Right lobe of liver (tissue), 6 donors: ENCODE results near the gene UBN1. TPM values are rescaled to one million over a fixed set of nuclear protein-coding genes. Genes with fewer than 3 reads are reported as not detected.
"Not testable (repeated sequence)": the region's sequence is repeated elsewhere in the genome, so short reads cannot be mapped to it uniquely, and the experiment has no call there.

Experiments used
- ATAC-seq, 4 donors: fragments of 200-7000 bp; cut with Tn5 transposase; one replicate each; pipeline ENCODE4 v1.9.1; 2020; ENCODE audit warnings: mild to moderate bottlenecking in 4 of 4, moderate library complexity in 4 of 4
- DNase-seq, 3 donors: peaks; one replicate each; pipeline ENCODE4 v3.0.0-alpha.2; 2020
- H3K27ac ChIP-seq, 3 donors: fragments of 200-600 bp; one replicate each; pipeline ENCODE4 v1.8.0; 2022
- H3K27me3 ChIP-seq, 2 donors: fragments of 200-600 bp; one replicate each; pipeline ENCODE4 v1.8.0; 2022
- H3K36me3 ChIP-seq, 4 donors: fragments of 200-600 bp; sonication (generic) in 1 of 4; one replicate each; pipeline versions ENCODE4 v1.5.1 to v1.8.0; 2017 to 2022; ENCODE audit warnings: control low read depth in 1 of 4
- H3K4me1 ChIP-seq, 4 donors: fragments of 200-600 bp; sonication (generic) in 1 of 4; one replicate each; pipeline versions ENCODE4 v1.5.1 to v1.8.0; 2017 to 2022; ENCODE audit warnings: control low read depth in 1 of 4
- H3K4me3 ChIP-seq, 3 donors: fragments of 200-600 bp; one replicate each; pipeline ENCODE4 v1.8.0; 2022
- H3K9me3 ChIP-seq, 4 donors: fragments of 200-600 bp; sonication (generic) in 1 of 4; one replicate each; pipeline versions ENCODE4 v1.5.1 to v1.8.0; 2017 to 2022; ENCODE audit warnings: control low read depth in 1 of 4
- POLR2A ChIP-seq: fragments of 450-650 bp; IDR thresholded peaks from one replicate; pipeline ENCODE4 v1.6.1; 2017; ENCODE audit warnings: antibody characterized with exemption, mild to moderate bottlenecking
- WGBS: methylation state at CpG from one replicate; pipeline ENCODE4 v1.1.6; 2018; ENCODE audit warnings: low coverage, low lambda C conversion rate; ENCODE audit not compliant: insufficient coverage; ENCODE audit errors: missing lambda C conversion rate; 5-methylcytosine and 5-hydroxymethylcytosine counted together
- intact Hi-C, 2 donors: fragments of 100-400 bp; cut with DNase I; formaldehyde crosslinking; loops; one replicate each; pipeline versions ENCODE4 v1.11.2 to v1.14.1; 2022
- total RNA-seq, 6 experiments: library from RNA; depleted of rRNA in 2 of 6; stranded (reverse); fragments of >200 nt in 2 of 6; fragmentation: NEBNext Ultra II Directional in 3 of 6; extraction: Animal tissue kit (Norgen Biotek cat#: 25700) in 3 of 6; gene quantifications; one replicate each; pipeline versions ENCODE4 v1.1.0 to v1.2.4, GENCODE V29; 2016 to 2023
- TF ChIP-seq, protein P1 (sequence below), 4 donors: fragments of 200-600 bp in 3 of 4; fragments of 450-650 bp in 1 of 4; IDR thresholded peaks; one replicate each; pipeline versions ENCODE4 v1.5.1 to v1.8.0; 2016 to 2022; ENCODE audit warnings: antibody characterized with exemption in 4 of 4, mild to moderate bottlenecking in 2 of 4
- donor health status: DM: no; HTN: yes; CAD: no.
- donor health status: DM: no; HTN: no; CAD: no.
- donor health status: DM: no; HTN: no; CAD: no.
- donor health status: DM: no; HTN: yes; CAD: no.
- donor health status: DM: no; HTN: yes; CAD: no.

The UBN1 gene
- total RNA-seq, 6 experiments from 2014 or later = 12.0 to 18.6 (median 16.2) TPM

GRCh38 chr16:4895366-4895765, 48.1 kb downstream of the UBN1 start:
- 95% methylated on average over 4 of the region's 13 CpGs for WGBS
- intact Hi-C loops = no loop called here
- no peaks in the 10 kb centered on the region for H3K9me3 ChIP-seq
- no peak overlapping the region for H3K27ac ChIP-seq
- peaks cover 0 to 36% (median 2%) of the 10 kb centered on the region in 4 donors for H3K36me3 ChIP-seq
- DNase-seq = no peak
- no peaks in the 10 kb centered on the region for H3K27me3 ChIP-seq
- no peak for ATAC-seq
- no peak for TF ChIP-seq POLR2A
- TF ChIP-seq, protein P1, sequence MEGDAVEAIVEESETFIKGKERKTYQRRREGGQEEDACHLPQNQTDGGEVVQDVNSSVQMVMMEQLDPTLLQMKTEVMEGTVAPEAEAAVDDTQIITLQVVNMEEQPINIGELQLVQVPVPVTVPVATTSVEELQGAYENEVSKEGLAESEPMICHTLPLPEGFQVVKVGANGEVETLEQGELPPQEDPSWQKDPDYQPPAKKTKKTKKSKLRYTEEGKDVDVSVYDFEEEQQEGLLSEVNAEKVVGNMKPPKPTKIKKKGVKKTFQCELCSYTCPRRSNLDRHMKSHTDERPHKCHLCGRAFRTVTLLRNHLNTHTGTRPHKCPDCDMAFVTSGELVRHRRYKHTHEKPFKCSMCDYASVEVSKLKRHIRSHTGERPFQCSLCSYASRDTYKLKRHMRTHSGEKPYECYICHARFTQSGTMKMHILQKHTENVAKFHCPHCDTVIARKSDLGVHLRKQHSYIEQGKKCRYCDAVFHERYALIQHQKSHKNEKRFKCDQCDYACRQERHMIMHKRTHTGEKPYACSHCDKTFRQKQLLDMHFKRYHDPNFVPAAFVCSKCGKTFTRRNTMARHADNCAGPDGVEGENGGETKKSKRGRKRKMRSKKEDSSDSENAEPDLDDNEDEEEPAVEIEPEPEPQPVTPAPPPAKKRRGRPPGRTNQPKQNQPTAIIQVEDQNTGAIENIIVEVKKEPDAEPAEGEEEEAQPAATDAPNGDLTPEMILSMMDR (IDR thresholded peaks at IDR 0.05) = no peak
- no peak overlapping the region for H3K4me3 ChIP-seq
- H3K4me1 ChIP-seq = no peaks in the 10 kb centered on the region

DNA sequence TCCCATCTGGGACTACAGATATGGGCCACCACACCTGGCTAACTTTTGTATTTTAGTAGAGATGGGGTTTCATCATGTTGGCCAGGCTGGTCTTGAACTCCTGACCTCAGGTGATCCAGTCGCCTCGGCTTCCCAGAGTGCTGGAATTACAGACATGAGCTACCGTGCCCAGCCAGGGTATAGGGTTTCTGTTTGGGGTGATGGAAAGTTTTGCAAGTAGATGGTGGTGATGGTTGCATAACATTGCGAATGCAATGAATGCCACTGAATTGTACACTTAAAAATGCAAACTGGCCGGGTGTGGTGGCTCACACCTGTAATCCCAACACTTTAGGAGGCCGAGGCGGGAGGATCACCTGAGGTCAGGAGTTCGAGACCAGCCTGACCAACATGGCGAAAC, 49.5 kb downstream of the UBN1 start:
- 78% methylated on average over 5 of the region's 9 CpGs for WGBS
- H3K9me3 ChIP-seq, H3K27me3 ChIP-seq, intact Hi-C loops, H3K4me3 ChIP-seq, H3K4me1 ChIP-seq, ATAC-seq, DNase-seq, H3K27ac ChIP-seq: not testable (repeated sequence)
- peaks cover 0 to 36% (median 2%) of the 10 kb centered on the region in 4 donors for H3K36me3 ChIP-seq

GRCh38 chr16:4897328-4897727, 50.0 kb downstream of the UBN1 start:
- peaks cover 0 to 34% (median 2%) of the 10 kb centered on the region in 4 donors for H3K36me3 ChIP-seq
- no peak for TF ChIP-seq POLR2A
- TF ChIP-seq, protein P1 (IDR thresholded peaks at IDR 0.05) = no peak
- ATAC-seq (no peak), DNase-seq (no peak)
- WGBS = 83% methylated on average over 1 of the region's 7 CpGs
- H3K4me1 ChIP-seq = no peaks in the 10 kb centered on the region
- H3K27me3 ChIP-seq = no peaks in the 10 kb centered on the region
- intact Hi-C loops = no loop called here
- H3K27ac ChIP-seq = no peak overlapping the region
- no peak overlapping the region for H3K4me3 ChIP-seq
- no peaks in the 10 kb centered on the region for H3K9me3 ChIP-seq

GRCh38 chr16:4898811-4899473, 51.7 kb downstream of the UBN1 start:
- no peaks in the 10 kb centered on the region for H3K27me3 ChIP-seq
- DNase-seq (no peak), ATAC-seq (no peak)
- WGBS = 0% methylated on average over 1 of the region's 28 CpGs
- no peaks in the 10 kb centered on the region for H3K4me1 ChIP-seq
- intact Hi-C loops = no loop called here
- peaks cover 0 to 26% (median 2%) of the 10 kb centered on the region in 4 donors for H3K36me3 ChIP-seq
- H3K4me3 ChIP-seq = no peak overlapping the region
- TF ChIP-seq POLR2A = no peak
- TF ChIP-seq, protein P1 (IDR thresholded peaks at IDR 0.05) = no peak
- H3K9me3 ChIP-seq = no peaks in the 10 kb centered on the region
- no peak overlapping the region for H3K27ac ChIP-seq

DNA sequence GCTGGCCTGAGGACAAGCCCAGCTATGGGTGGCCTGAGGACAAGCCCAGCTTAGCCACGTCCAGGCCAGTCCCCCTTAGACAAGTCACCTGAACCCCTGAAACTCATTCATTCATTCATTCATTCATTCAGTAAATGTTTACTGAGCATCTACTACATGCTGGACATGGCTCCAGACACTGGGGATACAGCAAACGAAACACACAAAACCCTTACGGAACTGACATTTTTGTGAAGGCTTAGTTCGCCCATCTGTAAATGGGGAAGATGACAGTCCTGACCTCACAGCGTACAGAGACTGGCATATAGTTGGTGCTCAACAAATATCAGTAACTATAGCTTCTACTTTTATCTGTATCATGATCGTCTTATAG, 52.2 kb downstream of the UBN1 start:
- Histone ChIP-seq H3K9me3 (no peaks in the 10 kb centered on the region), H3K36me3 (peaks cover 0 to 26% (median 2%) of the 10 kb centered on the region in 4 donors), H3K4me3 (no peak overlapping the region), H3K27ac (no peak overlapping the region), H3K4me1 (no peaks in the 10 kb centered on the region), H3K27me3 (no peaks in the 10 kb centered on the region)
- intact Hi-C loops = no loop called here
- no peak for TF ChIP-seq POLR2A
- TF ChIP-seq, protein P1 (IDR thresholded peaks at IDR 0.05) = no peak
- no peak for ATAC-seq
- WGBS = 69% methylated on average over 3 of the region's 6 CpGs
- no peak for DNase-seq
